ENCODE data around the gene SPINT1. TPM values are rescaled to one million over a fixed set of nuclear protein-coding genes. Genes with fewer than 3 reads are reported as not detected.

SPINT1 gene
- total and polyA plus RNA-seq, 2 of the 13 experiments (the other 11 are each of a cell fraction or from before 2014, with no cell fraction given), result 0.49 to 2.5 TPM

DNA sequence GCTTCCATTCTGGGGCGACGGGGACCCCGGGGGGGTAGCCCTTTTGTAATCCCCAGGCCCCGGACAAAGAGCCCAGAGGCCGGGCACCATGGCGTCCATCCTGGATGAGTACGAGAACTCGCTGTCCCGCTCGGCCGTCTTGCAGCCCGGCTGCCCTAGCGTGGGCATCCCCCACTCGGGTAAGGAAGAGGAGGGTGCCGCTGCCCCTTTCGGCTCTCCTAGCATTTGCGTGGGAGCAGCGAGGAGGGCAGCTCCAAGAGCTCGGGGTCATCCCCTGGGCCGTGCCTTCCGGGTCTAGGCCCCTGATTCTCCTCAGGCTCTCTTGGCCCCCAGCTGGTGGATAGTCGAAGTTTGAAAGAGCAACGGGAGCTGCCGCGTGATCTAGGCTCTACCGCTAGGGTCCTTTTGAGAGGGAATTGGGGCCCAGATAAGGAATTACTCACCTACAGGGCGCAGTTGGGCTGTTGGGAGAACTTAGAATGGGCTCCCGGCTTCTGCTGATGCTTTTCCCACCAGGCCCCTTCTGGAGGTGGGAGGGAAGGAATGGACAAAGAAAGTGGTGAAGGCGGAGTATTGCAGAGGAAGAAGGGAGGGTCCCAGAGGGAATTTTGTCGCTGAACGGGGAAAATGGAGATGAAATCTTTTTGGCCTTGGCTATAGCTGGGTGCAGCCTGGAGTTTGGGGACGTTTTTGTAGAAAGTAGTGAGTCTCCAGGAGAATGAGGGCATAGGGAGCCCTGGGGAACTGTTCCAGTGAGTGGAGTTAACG lies 51.0 kb downstream of the SPINT1 start (continued):
- TF ChIP-seq TAF15 (IDR thresholded peaks at IDR 0.05; ENCODE audit: low read depth, low read length, poor library complexity, severe bottlenecking) (no peak), ZNF891 (CRISPR knock-in tag; IDR thresholded peaks at IDR 0.05) (no peak), ZNF605 (CRISPR knock-in tag; IDR thresholded peaks at IDR 0.05) (peak; percentile 55), ATF7-NPFF (CRISPR knock-in tag; IDR thresholded peaks at IDR 0.05; ENCODE audit: low read depth) (no peak), ZNF598 (CRISPR knock-in tag; IDR thresholded peaks at IDR 0.05; ENCODE audit: borderline replicate concordance) (no peak), TRIM24 (CRISPR knock-in tag; IDR thresholded peaks at IDR 0.05) (no peak), ZNF282 (IDR thresholded peaks at IDR 0.05; ENCODE audit: partially characterized antibody) (no peak), RXRA (CRISPR knock-in tag; IDR thresholded peaks at IDR 0.05) (no peak), ZNF33B (CRISPR knock-in tag; IDR thresholded peaks at IDR 0.05) (no peak), CC2D1A (CRISPR knock-in tag; IDR thresholded peaks at IDR 0.05) (no peak), IRX3 (CRISPR knock-in tag; IDR thresholded peaks at IDR 0.05; ENCODE audit: borderline replicate concordance, low read depth) (no peak), NR1H2 (CRISPR knock-in tag; IDR thresholded peaks at IDR 0.05; ENCODE audit: borderline replicate concordance, low read depth) (no peak)
- TF ChIP-seq, protein P1, sequence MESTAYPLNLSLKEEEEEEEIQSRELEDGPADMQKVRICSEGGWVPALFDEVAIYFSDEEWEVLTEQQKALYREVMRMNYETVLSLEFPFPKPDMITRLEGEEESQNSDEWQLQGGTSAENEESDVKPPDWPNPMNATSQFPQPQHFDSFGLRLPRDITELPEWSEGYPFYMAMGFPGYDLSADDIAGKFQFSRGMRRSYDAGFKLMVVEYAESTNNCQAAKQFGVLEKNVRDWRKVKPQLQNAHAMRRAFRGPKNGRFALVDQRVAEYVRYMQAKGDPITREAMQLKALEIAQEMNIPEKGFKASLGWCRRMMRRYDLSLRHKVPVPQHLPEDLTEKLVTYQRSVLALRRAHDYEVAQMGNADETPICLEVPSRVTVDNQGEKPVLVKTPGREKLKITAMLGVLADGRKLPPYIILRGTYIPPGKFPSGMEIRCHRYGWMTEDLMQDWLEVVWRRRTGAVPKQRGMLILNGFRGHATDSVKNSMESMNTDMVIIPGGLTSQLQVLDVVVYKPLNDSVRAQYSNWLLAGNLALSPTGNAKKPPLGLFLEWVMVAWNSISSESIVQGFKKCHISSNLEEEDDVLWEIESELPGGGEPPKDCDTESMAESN (CRISPR knock-in tag; conservative IDR thresholded peaks at IDR 0.05), result no peak
- TF ChIP-seq, protein P2, sequence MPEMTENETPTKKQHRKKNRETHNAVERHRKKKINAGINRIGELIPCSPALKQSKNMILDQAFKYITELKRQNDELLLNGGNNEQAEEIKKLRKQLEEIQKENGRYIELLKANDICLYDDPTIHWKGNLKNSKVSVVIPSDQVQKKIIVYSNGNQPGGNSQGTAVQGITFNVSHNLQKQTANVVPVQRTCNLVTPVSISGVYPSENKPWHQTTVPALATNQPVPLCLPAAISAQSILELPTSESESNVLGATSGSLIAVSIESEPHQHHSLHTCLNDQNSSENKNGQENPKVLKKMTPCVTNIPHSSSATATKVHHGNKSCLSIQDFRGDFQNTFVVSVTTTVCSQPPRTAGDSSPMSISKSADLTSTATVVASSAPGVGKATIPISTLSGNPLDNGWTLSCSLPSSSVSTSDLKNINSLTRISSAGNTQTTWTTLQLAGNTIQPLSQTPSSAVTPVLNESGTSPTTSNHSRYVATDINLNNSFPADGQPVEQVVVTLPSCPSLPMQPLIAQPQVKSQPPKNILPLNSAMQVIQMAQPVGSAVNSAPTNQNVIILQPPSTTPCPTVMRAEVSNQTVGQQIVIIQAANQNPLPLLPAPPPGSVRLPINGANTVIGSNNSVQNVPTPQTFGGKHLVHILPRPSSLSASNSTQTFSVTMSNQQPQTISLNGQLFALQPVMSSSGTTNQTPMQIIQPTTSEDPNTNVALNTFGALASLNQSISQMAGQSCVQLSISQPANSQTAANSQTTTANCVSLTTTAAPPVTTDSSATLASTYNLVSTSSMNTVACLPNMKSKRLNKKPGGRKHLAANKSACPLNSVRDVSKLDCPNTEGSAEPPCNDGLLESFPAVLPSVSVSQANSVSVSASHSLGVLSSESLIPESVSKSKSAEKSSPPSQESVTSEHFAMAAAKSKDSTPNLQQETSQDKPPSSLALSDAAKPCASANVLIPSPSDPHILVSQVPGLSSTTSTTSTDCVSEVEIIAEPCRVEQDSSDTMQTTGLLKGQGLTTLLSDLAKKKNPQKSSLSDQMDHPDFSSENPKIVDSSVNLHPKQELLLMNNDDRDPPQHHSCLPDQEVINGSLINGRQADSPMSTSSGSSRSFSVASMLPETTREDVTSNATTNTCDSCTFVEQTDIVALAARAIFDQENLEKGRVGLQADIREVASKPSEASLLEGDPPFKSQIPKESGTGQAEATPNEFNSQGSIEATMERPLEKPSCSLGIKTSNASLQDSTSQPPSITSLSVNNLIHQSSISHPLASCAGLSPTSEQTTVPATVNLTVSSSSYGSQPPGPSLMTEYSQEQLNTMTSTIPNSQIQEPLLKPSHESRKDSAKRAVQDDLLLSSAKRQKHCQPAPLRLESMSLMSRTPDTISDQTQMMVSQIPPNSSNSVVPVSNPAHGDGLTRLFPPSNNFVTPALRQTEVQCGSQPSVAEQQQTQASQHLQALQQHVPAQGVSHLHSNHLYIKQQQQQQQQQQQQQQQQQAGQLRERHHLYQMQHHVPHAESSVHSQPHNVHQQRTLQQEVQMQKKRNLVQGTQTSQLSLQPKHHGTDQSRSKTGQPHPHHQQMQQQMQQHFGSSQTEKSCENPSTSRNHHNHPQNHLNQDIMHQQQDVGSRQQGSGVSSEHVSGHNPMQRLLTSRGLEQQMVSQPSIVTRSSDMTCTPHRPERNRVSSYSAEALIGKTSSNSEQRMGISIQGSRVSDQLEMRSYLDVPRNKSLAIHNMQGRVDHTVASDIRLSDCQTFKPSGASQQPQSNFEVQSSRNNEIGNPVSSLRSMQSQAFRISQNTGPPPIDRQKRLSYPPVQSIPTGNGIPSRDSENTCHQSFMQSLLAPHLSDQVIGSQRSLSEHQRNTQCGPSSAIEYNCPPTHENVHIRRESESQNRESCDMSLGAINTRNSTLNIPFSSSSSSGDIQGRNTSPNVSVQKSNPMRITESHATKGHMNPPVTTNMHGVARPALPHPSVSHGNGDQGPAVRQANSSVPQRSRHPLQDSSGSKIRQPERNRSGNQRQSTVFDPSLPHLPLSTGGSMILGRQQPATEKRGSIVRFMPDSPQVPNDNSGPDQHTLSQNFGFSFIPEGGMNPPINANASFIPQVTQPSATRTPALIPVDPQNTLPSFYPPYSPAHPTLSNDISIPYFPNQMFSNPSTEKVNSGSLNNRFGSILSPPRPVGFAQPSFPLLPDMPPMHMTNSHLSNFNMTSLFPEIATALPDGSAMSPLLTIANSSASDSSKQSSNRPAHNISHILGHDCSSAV (CRISPR knock-in tag; IDR thresholded peaks at IDR 0.05; ENCODE audit: borderline replicate concordance), result no peak
- TF ChIP-seq, protein P3, sequence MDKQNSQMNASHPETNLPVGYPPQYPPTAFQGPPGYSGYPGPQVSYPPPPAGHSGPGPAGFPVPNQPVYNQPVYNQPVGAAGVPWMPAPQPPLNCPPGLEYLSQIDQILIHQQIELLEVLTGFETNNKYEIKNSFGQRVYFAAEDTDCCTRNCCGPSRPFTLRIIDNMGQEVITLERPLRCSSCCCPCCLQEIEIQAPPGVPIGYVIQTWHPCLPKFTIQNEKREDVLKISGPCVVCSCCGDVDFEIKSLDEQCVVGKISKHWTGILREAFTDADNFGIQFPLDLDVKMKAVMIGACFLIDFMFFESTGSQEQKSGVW (CRISPR knock-in tag; IDR thresholded peaks at IDR 0.05; ENCODE audit: borderline replicate concordance), result no peak
- TF ChIP-seq, protein P4, sequence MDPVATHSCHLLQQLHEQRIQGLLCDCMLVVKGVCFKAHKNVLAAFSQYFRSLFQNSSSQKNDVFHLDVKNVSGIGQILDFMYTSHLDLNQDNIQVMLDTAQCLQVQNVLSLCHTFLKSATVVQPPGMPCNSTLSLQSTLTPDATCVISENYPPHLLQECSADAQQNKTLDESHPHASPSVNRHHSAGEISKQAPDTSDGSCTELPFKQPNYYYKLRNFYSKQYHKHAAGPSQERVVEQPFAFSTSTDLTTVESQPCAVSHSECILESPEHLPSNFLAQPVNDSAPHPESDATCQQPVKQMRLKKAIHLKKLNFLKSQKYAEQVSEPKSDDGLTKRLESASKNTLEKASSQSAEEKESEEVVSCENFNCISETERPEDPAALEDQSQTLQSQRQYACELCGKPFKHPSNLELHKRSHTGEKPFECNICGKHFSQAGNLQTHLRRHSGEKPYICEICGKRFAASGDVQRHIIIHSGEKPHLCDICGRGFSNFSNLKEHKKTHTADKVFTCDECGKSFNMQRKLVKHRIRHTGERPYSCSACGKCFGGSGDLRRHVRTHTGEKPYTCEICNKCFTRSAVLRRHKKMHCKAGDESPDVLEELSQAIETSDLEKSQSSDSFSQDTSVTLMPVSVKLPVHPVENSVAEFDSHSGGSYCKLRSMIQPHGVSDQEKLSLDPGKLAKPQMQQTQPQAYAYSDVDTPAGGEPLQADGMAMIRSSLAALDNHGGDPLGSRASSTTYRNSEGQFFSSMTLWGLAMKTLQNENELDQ (CRISPR knock-in tag; IDR thresholded peaks at IDR 0.05; ENCODE audit: borderline replicate concordance), result no peak
